Measurements from ENCODE around the gene UBXN2A.

Gene UBXN2A, protein sequence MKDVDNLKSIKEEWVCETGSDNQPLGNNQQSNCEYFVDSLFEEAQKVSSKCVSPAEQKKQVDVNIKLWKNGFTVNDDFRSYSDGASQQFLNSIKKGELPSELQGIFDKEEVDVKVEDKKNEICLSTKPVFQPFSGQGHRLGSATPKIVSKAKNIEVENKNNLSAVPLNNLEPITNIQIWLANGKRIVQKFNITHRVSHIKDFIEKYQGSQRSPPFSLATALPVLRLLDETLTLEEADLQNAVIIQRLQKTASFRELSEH

DNA sequence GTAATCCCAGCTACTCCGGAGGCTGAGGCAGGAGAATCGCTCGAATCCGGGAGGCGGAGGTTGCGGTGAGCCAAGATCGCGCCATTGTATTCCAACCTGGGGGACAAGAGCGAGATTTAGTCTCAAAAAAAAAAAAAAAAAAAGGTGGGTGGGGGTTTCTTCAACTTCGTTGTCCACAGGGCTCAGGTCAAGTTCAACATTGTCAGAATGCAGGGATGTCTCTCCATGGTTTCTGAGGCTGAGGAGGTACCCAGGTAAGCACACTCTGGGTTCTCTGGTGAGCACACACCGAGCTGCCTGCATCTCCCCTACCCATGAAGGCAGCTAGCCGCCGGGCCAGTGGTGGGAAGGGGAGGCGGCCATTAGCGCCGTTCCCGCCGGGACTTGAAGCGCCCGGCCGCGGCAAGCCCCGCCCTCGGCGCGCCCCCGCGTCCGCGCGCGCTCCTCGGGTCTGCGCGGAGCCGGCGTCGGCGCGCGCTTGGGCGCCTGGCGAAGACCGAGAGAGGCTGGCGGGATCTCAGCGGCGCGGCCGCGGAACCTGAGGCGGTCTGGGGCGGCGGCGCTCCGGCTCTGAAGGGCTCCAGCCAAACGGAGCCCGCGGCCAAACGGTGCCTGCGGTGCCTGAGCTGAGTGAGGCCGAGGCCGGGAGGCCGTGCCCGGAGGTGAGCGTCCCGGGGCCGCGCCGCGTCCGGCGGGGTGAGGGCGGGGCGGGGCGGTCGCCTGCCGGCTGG lies at the start of gene UBXN2A:
Gene UBXN2A, plus strand, starts transcription at position 477 of the 731 bp plus-strand sequence. CDS start 17,852 bp downstream, outside the sequence.
- DNase-seq, result peak; percentile 81

DNA sequence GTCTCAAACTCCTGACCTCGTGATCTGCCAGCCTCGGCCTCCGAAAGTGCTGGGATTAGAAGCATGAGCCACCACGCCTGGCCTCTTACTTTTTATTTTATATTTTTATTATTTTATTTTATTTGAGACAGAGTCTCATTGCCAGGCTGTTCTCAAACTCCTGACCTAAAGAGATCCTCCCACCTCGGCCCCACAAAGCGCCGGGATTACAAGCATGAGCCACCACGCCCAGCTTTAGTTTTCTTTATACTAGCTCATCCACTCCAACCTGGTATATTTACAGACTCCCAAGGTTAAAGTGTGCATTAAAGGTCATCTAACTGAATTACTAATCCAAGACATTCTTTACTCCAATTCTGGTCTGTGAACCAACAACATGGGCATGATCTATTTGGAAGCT lies 40.1 kb upstream of the UBXN2A start:
- no peak for DNase-seq

DNA sequence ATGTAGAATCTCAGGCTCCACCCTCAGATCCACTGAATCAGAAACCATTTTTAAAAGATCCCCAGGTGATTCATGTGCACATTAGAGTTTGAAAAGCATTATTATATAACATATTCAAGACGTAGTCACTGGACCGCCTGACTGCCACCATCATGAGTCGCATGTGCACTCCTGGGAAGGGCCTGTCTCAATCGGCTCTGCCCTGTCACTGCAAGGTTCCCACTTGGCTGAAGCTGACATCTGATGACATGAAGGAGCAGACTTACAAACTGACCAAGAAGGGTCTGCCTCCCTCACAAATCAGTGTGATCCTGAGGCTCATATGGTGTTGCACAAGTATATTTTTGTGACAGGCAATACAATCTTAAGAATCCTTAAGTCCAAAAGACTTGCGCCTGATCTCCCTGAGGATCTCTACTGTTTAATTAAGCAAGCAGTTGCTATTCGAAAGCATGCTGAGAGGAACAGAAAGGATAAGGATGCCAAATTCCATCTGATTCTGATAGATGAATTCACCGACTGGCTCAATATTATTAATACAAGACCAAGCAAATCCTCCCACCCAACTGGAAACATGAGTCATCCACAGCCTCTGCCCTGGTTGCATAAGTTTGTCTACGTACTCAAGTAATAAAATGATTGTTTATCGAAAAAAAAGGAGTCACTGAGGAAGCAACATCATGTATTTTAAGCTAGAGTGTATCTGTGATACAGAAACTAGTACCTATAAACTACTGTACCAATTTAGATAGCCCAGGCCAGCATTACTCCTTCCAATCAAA lies 39.5 kb upstream of the UBXN2A start:
- peak; percentile 77 for DNase-seq

GRCh38 chr2:23901966-23902846 lies 38.1 kb upstream of the UBXN2A start:
- peak; percentile 72 for DNase-seq

DNA sequence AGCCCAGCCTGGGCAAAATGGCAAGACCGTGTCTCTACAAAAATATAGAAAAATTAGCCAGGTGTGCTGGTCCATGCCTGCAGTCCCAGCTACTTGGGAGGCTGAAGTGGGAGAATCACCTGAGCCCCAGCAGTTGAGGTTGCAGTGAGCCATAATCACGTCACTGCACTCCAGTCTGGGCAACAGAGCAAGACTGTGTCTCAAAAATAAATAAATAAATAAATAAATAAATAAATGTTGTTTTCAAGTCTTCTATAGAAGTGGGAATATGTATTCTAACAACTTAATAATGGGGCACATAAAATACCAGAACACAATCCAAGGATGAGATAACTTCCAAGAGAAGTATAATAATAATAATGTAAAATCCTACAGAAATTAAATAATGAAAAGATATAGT lies 37.2 kb upstream of the UBXN2A start:
- DNase-seq, result no peak

- no peak for DNase-seq
These were observed 36.0 kb upstream of the UBXN2A start for GRCh38 chr2:23904215-23904614.

GRCh38 chr2:23904692-23905091 lies 35.6 kb upstream of the UBXN2A start:
- DNase-seq, result no peak

DNA sequence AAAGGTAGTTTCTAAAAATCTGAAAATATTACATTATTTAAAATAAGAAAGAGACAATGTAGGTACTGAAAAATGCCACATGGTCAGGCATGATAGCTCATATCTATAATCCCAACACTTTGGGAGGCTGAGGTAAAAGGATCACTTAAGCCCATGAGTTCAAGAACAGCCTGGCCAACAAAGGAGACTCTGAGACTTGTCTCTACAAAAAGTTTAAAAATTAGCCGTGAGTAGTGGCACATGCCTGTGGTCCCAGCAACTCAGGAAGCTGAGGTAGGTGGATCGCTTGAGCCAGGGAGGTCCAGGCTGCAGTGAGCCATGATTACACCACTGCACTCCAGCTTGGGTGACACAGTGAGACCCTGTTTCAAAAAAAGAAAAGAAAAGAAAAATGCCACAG lies 35.1 kb upstream of the UBXN2A start:
- DNase-seq, result no peak

- no peak for DNase-seq
These were observed 28.2 kb upstream of the UBXN2A start for GRCh38 chr2:23912054-23912453.

GRCh38 chr2:23915327-23915726 lies 24.9 kb upstream of the UBXN2A start:
- no peak for DNase-seq

GRCh38 chr2:23916727-23917405 lies 23.4 kb upstream of the UBXN2A start:
- no peak for DNase-seq

GRCh38 chr2:23918837-23919489 lies 21.3 kb upstream of the UBXN2A start:
- no peak for DNase-seq

- no peak for DNase-seq
These were observed 15.5 kb upstream of the UBXN2A start for GRCh38 chr2:23924589-23925359.

DNA sequence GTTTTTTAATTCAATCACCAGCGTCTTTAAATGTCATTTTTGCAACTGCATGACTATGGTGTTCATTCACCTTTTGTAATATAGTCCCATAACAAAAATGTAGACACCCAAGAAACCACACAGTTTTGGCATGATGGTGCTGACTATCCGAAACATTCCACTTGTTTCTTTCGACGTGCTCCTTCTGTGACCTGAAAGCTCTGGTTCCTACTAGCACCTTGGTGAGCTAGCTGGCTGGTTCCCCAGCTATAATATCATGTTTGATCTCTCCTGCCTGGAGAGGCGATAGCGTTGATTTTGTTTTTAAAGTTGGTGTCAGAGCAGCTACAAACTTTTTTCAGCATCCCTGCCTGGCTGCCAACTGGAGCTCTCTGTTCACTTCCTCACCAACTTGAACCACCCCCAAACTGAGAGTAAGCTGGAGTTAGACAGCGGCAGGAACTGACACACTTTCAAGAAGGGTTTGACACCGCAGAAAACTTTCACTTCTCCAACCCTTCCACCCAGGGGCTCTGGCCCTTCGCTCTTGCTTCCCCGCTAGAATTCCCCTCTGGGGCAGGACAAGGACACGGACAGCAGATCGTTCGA lies 14.5 kb upstream of the UBXN2A start:
- peak; percentile 57 for DNase-seq

DNA sequence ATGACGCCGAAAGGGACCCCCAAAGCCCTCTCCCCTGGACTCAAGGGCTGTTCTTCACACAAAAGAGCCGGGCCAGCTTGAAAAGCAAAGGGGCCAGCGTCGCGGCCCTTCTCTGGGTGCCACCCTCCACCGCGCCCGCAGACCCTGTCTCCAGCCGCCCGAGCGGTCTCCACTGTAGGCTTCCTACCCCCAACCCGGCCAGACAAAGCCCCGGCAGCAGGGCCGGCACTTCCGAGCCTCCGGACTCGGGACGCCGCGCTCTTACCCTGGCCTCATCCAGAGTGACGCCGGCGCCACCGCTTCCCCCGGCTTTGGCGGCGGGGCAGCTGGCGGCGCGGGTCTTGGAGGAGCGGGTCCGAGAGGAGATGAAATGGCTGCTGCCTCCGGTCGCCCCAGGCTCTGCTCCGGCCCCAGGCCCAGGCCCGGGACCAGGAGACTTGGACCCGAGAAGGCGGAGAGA lies 13.9 kb upstream of the UBXN2A start:
- no peak for DNase-seq

GRCh38 chr2:23926750-23927571 lies 13.3 kb upstream of the UBXN2A start, which contains the start of gene ATAD2B:
TSS of gene ATAD2B (minus strand) at chr2:23927123. CDS start at chr2:23926770, 353 bp downstream.
- DNase-seq, result peak; percentile 95

- no peak for DNase-seq
These were observed 6.0 kb upstream of the UBXN2A start for GRCh38 chr2:23934259-23934658.

- DNase-seq, result peak; percentile 18
These were observed 706 bp downstream of the UBXN2A start for GRCh38 chr2:23940718-23941620.

Data from HCEC 1CT (cell line).